ENCODE results near the gene APOA4.

Gene APOA4

DNA sequence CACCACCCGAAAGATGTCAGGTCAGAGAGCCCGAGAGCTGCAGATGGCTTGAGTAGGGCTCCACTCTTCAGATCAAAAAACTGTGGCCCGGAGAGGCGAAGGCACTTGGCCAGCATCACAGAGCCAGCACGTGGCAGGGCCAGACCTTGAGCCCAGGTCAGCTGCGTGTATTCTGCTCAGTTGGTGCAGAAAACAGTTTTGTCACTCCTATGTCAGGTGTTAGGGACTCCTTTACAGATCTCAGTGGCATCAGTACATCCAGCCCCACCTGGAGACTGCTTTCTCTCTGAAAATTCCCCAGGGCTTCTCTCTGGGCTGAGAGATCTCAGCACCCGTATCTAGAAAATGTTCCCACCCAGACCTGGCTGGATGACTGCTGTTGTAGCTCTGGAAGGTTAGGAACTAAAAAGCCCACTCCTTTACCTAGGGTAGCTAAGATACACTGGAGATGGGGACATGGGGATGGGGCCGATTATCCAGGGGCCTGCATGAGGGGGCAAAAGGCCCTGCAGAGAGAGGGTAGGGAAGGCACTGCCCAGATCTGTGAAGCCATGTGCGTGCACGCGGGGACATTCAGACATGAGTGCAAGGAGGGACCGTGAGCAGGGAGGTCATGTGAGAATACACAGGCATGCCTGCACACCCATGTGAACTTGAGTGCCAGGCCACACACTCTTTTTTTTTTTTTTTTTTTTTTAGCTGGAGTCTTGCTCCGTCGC lies 10.9 kb upstream of the APOA4 start:
- TF ChIP-seq, protein P1, sequence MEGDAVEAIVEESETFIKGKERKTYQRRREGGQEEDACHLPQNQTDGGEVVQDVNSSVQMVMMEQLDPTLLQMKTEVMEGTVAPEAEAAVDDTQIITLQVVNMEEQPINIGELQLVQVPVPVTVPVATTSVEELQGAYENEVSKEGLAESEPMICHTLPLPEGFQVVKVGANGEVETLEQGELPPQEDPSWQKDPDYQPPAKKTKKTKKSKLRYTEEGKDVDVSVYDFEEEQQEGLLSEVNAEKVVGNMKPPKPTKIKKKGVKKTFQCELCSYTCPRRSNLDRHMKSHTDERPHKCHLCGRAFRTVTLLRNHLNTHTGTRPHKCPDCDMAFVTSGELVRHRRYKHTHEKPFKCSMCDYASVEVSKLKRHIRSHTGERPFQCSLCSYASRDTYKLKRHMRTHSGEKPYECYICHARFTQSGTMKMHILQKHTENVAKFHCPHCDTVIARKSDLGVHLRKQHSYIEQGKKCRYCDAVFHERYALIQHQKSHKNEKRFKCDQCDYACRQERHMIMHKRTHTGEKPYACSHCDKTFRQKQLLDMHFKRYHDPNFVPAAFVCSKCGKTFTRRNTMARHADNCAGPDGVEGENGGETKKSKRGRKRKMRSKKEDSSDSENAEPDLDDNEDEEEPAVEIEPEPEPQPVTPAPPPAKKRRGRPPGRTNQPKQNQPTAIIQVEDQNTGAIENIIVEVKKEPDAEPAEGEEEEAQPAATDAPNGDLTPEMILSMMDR (IDR thresholded peaks at IDR 0.05; ENCODE audit: low read depth, low read length): no peak

DNA sequence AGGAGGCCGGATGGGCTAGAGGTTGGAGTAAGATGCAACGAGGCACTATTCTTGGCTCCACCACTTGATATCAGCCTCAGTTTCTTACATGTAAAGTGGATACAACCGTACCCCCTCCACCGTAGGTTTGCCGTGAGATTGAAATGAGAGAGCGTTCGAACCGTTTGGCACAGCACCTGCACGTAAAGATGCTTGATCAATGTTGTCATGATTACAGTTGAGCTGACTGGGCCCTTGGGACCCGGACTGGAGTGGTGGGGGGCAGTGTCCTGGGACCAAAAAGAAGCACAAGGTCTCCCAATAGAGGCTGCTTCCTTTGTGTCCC lies 10.3 kb upstream of the APOA4 start:
- H3K4me3 ChIP-seq (ENCODE audit: low read depth, low read length): no peak overlapping the region
- in situ Hi-C loops (cut with HindIII; ENCODE audit: low sequenced_read_pairs): no loop called here
- DNase-seq (ENCODE audit: low read depth, low spot score): no peak
- TF ChIP-seq, protein P1 (IDR thresholded peaks at IDR 0.05; ENCODE audit: low read depth, low read length): no peak

More for the DNA sequence above, 10.9 kb upstream of the APOA4 start:
- DNase-seq (ENCODE audit: low read depth, low spot score): no peak
- in situ Hi-C loops (cut with HindIII; ENCODE audit: low sequenced_read_pairs): no loop called here
- no peak overlapping the region for H3K4me3 ChIP-seq (ENCODE audit: low read depth, low read length)

DNA sequence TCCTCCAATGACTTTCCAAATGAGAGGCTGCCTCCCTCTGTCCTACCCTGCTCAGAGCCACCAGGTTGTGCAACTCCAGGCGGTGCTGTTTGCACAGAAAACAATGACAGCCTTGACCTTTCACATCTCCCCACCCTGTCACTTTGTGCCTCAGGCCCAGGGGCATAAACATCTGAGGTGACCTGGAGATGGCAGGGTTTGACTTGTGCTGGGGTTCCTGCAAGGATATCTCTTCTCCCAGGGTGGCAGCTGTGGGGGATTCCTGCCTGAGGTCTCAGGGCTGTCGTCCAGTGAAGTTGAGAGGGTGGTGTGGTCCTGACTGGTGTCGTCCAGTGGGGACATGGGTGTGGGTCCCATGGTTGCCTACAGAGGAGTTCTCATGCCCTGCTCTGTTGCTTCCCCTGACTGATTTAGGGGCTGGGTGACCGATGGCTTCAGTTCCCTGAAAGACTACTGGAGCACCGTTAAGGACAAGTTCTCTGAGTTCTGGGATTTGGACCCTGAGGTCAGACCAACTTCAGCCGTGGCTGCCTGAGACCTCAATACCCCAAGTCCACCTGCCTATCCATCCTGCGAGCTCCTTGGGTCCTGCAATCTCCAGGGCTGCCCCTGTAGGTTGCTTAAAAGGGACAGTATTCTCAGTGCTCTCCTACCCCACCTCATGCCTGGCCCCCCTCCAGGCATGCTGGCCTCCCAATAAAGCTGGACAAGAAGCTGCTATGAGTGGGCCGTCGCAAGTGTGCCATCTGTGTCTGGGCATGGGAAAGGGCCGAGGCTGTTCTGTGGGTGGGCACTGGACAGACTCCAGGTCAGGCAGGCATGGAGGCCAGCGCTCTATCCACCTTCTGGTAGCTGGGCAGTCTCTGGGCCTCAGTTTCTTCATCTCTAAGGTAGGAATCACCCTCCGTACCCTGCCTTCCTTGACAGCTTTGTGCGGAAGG lies 9.5 kb upstream of the APOA4 start:
- DNase-seq (ENCODE audit: low read depth, low spot score): no peak
- in situ Hi-C loops (cut with HindIII; ENCODE audit: low sequenced_read_pairs): no loop called here
- TF ChIP-seq, protein P1 (IDR thresholded peaks at IDR 0.05; ENCODE audit: low read depth, low read length): no peak

DNA sequence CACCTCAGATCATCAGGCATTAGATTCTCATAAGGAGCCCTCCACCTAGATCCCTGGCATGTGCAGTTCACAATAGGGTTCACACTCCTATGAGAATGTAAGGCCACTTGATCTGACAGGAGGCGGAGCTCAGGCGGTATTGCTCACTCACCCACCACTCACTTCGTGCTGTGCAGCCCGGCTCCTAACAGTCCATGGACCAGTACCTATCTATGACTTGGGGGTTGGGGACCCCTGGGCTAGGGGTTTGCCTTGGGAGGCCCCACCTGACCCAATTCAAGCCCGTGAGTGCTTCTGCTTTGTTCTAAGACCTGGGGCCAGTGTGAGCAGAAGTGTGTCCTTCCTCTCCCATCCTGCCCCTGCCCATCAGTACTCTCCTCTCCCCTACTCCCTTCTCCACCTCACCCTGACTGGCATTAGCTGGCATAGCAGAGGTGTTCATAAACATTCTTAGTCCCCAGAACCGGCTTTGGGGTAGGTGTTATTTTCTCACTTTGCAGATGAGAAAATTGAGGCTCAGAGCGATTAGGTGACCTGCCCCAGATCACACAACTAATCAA lies 8.8 kb upstream of the APOA4 start:
- TF ChIP-seq, protein P1 (IDR thresholded peaks at IDR 0.05; ENCODE audit: low read depth, low read length): no peak
- in situ Hi-C loops (cut with HindIII; ENCODE audit: low sequenced_read_pairs): no loop called here

More for the DNA sequence above, 9.5 kb upstream of the APOA4 start:
- no peak overlapping the region for H3K4me3 ChIP-seq (ENCODE audit: low read depth, low read length)

DNA sequence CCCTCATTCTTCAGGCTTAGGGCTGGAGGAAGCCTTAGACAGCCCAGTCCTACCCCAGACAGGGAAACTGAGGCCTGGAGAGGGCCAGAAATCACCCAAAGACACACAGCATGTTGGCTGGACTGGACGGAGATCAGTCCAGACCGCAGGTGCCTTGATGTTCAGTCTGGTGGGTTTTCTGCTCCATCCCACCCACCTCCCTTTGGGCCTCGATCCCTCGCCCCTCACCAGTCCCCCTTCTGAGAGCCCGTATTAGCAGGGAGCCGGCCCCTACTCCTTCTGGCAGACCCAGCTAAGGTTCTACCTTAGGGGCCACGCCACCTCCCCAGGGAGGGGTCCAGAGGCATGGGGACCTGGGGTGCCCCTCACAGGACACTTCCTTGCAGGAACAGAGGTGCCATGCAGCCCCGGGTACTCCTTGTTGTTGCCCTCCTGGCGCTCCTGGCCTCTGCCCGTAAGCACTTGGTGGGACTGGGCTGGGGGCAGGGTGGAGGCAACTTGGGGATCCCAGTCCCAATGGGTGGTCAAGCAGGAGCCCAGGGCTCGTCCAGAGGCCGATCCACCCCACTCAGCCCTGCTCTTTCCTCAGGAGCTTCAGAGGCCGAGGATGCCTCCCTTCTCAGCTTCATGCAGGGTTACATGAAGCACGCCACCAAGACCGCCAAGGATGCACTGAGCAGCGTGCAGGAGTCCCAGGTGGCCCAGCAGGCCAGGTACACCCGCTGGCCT lies 7.2 kb upstream of the APOA4 start:
- in situ Hi-C loops (cut with HindIII; ENCODE audit: low sequenced_read_pairs): no loop called here
- H3K4me3 ChIP-seq (ENCODE audit: low read depth, low read length): no peak overlapping the region
- no peak for DNase-seq (ENCODE audit: low read depth, low spot score)
- TF ChIP-seq, protein P1 (IDR thresholded peaks at IDR 0.05; ENCODE audit: low read depth, low read length): no peak

More for the DNA sequence above, 8.8 kb upstream of the APOA4 start:
- DNase-seq (ENCODE audit: low read depth, low spot score): no peak
- no peak overlapping the region for H3K4me3 ChIP-seq (ENCODE audit: low read depth, low read length)

All from astrocyte of the spinal cord (primary cell).